ENCODE results near the gene ZNF10.

ZNF10 gene

DNA sequence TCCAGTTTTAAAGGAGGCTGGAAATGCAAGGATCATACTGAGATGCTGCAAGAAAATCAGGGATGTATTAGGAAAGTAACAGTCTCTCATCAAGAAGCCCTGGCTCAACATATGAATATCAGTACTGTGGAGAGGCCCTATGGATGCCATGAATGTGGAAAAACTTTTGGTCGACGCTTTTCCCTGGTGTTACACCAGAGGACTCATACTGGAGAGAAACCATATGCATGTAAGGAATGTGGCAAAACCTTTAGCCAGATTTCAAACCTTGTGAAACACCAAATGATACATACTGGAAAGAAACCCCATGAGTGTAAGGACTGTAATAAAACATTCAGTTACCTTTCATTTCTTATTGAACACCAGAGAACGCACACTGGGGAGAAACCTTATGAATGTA is 24.8 kb upstream of the ZNF10 start:
- H3K9ac ChIP-seq (ENCODE audit: low read length): no peak overlapping the region
- H3K4me2 ChIP-seq (ENCODE audit: low read length): no peak overlapping the region
- H2AFZ ChIP-seq (ENCODE audit: low read length): no peak overlapping the region
- H3K9me3 ChIP-seq (ENCODE audit: low read length): peaks cover 81% of the 10 kb centered on the region
- H3K27me3 ChIP-seq (ENCODE audit: insufficient read depth, low read length): no peaks in the 10 kb centered on the region
- H3K4me1 ChIP-seq (ENCODE audit: insufficient read depth, low read length, severe bottlenecking): no peaks in the 10 kb centered on the region
- H3K36me3 ChIP-seq (ENCODE audit: insufficient read depth, low read length): peaks cover 71% of the 10 kb centered on the region
- no peaks in the 10 kb centered on the region for H3F3A ChIP-seq (ENCODE audit: insufficient read depth, low read length)
- no peaks in the 10 kb centered on the region for H3K9me2 ChIP-seq (ENCODE audit: low read depth, low read length)
- no peak overlapping the region for H3K27ac ChIP-seq (ENCODE audit: low read depth, low read length, poor library complexity, severe bottlenecking)
- H3K4me3 ChIP-seq (ENCODE audit: low read depth, low read length, poor library complexity, severe bottlenecking): no peak overlapping the region
- H4K20me1 ChIP-seq (ENCODE audit: insufficient read depth, low read length): no peaks in the 10 kb centered on the region
- H3K79me2 ChIP-seq (ENCODE audit: insufficient read depth, low read length): no peaks in the 10 kb centered on the region
- TF ChIP-seq, protein P1, sequence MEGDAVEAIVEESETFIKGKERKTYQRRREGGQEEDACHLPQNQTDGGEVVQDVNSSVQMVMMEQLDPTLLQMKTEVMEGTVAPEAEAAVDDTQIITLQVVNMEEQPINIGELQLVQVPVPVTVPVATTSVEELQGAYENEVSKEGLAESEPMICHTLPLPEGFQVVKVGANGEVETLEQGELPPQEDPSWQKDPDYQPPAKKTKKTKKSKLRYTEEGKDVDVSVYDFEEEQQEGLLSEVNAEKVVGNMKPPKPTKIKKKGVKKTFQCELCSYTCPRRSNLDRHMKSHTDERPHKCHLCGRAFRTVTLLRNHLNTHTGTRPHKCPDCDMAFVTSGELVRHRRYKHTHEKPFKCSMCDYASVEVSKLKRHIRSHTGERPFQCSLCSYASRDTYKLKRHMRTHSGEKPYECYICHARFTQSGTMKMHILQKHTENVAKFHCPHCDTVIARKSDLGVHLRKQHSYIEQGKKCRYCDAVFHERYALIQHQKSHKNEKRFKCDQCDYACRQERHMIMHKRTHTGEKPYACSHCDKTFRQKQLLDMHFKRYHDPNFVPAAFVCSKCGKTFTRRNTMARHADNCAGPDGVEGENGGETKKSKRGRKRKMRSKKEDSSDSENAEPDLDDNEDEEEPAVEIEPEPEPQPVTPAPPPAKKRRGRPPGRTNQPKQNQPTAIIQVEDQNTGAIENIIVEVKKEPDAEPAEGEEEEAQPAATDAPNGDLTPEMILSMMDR (IDR thresholded peaks at IDR 0.05; ENCODE audit: low read length): no peak
- TF ChIP-seq EZH2 (IDR thresholded peaks at IDR 0.05; ENCODE audit: borderline replicate concordance, low read length): no peak

GRCh38 chr12:133106253-133106652 is 24.2 kb upstream of the ZNF10 start:
- TF ChIP-seq, protein P1 (IDR thresholded peaks at IDR 0.05; ENCODE audit: low read length): no peak
- no peak for TF ChIP-seq EZH2 (IDR thresholded peaks at IDR 0.05; ENCODE audit: borderline replicate concordance, low read length)
- H3K4me2 ChIP-seq (ENCODE audit: low read length): no peak overlapping the region
- H3K27ac ChIP-seq (ENCODE audit: low read depth, low read length, poor library complexity, severe bottlenecking): no peak overlapping the region
- no peak overlapping the region for H3K9ac ChIP-seq (ENCODE audit: low read length)
- peaks cover 65% of the 10 kb centered on the region for H3K36me3 ChIP-seq (ENCODE audit: insufficient read depth, low read length)
- no peak overlapping the region for H2AFZ ChIP-seq (ENCODE audit: low read length)
- H3K79me2 ChIP-seq (ENCODE audit: insufficient read depth, low read length): no peaks in the 10 kb centered on the region
- H3K27me3 ChIP-seq (ENCODE audit: insufficient read depth, low read length): no peaks in the 10 kb centered on the region
- no peak overlapping the region for H3K4me3 ChIP-seq (ENCODE audit: low read depth, low read length, poor library complexity, severe bottlenecking)
- peaks cover 75% of the 10 kb centered on the region for H3K9me3 ChIP-seq (ENCODE audit: low read length)
- no peaks in the 10 kb centered on the region for H3K4me1 ChIP-seq (ENCODE audit: insufficient read depth, low read length, severe bottlenecking)
- H3F3A ChIP-seq (ENCODE audit: insufficient read depth, low read length): no peaks in the 10 kb centered on the region
- H3K9me2 ChIP-seq (ENCODE audit: low read depth, low read length): no peaks in the 10 kb centered on the region
- H4K20me1 ChIP-seq (ENCODE audit: insufficient read depth, low read length): no peaks in the 10 kb centered on the region

DNA sequence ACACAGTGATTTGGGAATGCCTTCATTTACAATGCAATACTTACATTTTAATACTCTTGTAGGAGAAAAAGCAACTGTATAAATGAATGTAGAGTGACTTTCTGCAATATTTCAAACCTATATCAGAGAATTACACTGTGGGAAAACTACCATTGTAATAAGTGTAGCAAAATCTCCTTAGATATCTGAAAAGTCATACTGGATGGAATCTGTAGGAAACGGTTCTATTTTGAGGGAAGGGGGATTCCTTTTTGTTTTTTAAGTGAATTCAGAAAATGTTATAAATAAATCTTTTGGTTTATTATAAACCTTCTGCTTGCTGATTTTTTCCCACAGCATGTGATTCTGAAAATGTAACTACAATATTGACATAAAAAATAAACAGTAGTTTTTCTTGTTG is 23.3 kb upstream of the ZNF10 start:
- Histone ChIP-seq H3K4me1 (ENCODE audit: insufficient read depth, low read length, severe bottlenecking) (no peaks in the 10 kb centered on the region), H3K79me2 (ENCODE audit: insufficient read depth, low read length) (no peaks in the 10 kb centered on the region), H3K9me3 (ENCODE audit: low read length) (peaks cover 72% of the 10 kb centered on the region), H3K4me2 (ENCODE audit: low read length) (no peak overlapping the region), H2AFZ (ENCODE audit: low read length) (no peak overlapping the region), H3K9me2 (ENCODE audit: low read depth, low read length) (no peaks in the 10 kb centered on the region), H4K20me1 (ENCODE audit: insufficient read depth, low read length) (no peaks in the 10 kb centered on the region), H3F3A (ENCODE audit: insufficient read depth, low read length) (no peaks in the 10 kb centered on the region), H3K27me3 (ENCODE audit: insufficient read depth, low read length) (no peaks in the 10 kb centered on the region), H3K36me3 (ENCODE audit: insufficient read depth, low read length) (peaks cover 56% of the 10 kb centered on the region), H3K4me3 (ENCODE audit: low read depth, low read length, poor library complexity, severe bottlenecking) (no peak overlapping the region), H3K27ac (ENCODE audit: low read depth, low read length, poor library complexity, severe bottlenecking) (no peak overlapping the region), H3K9ac (ENCODE audit: low read length) (no peak overlapping the region)
- no peak for TF ChIP-seq EZH2 (IDR thresholded peaks at IDR 0.05; ENCODE audit: borderline replicate concordance, low read length)
- TF ChIP-seq, protein P1 (IDR thresholded peaks at IDR 0.05; ENCODE audit: low read length): no peak

Data from OCI-LY1 (cell line).